GM19455 (cell line): ENCODE results near the gene MUC4.
"Not testable (repeated sequence)": the region's sequence is repeated elsewhere in the genome, so short reads cannot be mapped to it uniquely, and the experiment has no call there.

ENCODE experiments used
- ATAC-seq: cut with Tn5 transposase; IDR thresholded peaks from one replicate; pipeline ENCODE4 v1.9.1; 2021; ENCODE audit not compliant: unreplicated experiment

Gene MUC4

GRCh38 chr3:195720831-195721506 lies 90.8 kb downstream of the MUC4 start, which contains the start of gene MUC20:
TSS of gene MUC20 (plus strand) at chr3:195720978. CDS start at chr3:195721008, 30 bp downstream.
- not testable (repeated sequence) for ATAC-seq

- ATAC-seq, result not testable (repeated sequence)
Observed at GRCh38 chr3:195719514-195720254, 92.0 kb downstream of the MUC4 start.

- no peak for ATAC-seq
Observed at GRCh38 chr3:195718477-195718984, 93.2 kb downstream of the MUC4 start.

GRCh38 chr3:195717852-195718476 lies 93.8 kb downstream of the MUC4 start:
- ATAC-seq, result no peak

- no peak for ATAC-seq
Observed at GRCh38 chr3:195717416-195717815, 94.3 kb downstream of the MUC4 start.

GRCh38 chr3:195715583-195716266 lies 96.0 kb downstream of the MUC4 start:
- no peak for ATAC-seq

GRCh38 chr3:195715134-195715533 lies 96.6 kb downstream of the MUC4 start:
- ATAC-seq, result no peak

- no peak for ATAC-seq
Observed at GRCh38 chr3:195714380-195715011, 97.2 kb downstream of the MUC4 start.

- ATAC-seq, result not testable (repeated sequence)
Observed at GRCh38 chr3:195713150-195713549, 98.6 kb downstream of the MUC4 start.

- not testable (repeated sequence) for ATAC-seq
Observed at GRCh38 chr3:195712535-195712910, 99.2 kb downstream of the MUC4 start.

- ATAC-seq, result no peak
Observed at GRCh38 chr3:195711813-195712534, 99.8 kb downstream of the MUC4 start.

GRCh38 chr3:195711091-195711812 lies 100.5 kb downstream of the MUC4 start:
- ATAC-seq, result not testable (repeated sequence)

GRCh38 chr3:195710126-195710905 lies 101.4 kb downstream of the MUC4 start:
- ATAC-seq, result not testable (repeated sequence)

GRCh38 chr3:195709676-195710085 lies 102.0 kb downstream of the MUC4 start:
- ATAC-seq, result no peak

GRCh38 chr3:195708626-195709481 lies 102.9 kb downstream of the MUC4 start:
- ATAC-seq, result no peak

GRCh38 chr3:195708061-195708460 lies 103.7 kb downstream of the MUC4 start:
- ATAC-seq, result no peak
